ENCODE measurements around the gene VIPR2.

VIPR2 gene

DNA sequence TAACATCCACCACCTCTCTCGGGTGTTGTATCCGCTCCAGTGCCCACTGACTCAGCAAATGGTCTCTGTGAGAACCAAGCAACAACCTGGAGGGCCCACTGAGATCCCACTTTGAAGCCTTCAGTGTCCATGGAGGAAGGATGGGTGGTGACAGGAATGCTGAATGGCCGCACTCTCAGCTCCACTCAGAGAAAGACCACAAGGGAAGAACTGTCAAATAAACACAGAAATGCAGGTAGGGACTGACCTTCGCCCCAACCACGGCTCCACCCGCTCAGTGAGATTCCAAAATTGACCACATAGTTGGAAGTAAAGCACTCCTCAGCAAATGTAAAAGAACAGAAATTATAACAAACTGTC is 65.8 kb downstream of the VIPR2 start:
- H3K4me1 ChIP-seq: no peaks in the 10 kb centered on the region
- no peak overlapping the region for H3K4me3 ChIP-seq (ENCODE audit: low read depth, low read length)
- H3K9me3 ChIP-seq: no peaks in the 10 kb centered on the region
- H3K27me3 ChIP-seq: no peaks in the 10 kb centered on the region
- H3K36me3 ChIP-seq: no peaks in the 10 kb centered on the region
- DNase-seq: no peak
- TF ChIP-seq, protein P1, sequence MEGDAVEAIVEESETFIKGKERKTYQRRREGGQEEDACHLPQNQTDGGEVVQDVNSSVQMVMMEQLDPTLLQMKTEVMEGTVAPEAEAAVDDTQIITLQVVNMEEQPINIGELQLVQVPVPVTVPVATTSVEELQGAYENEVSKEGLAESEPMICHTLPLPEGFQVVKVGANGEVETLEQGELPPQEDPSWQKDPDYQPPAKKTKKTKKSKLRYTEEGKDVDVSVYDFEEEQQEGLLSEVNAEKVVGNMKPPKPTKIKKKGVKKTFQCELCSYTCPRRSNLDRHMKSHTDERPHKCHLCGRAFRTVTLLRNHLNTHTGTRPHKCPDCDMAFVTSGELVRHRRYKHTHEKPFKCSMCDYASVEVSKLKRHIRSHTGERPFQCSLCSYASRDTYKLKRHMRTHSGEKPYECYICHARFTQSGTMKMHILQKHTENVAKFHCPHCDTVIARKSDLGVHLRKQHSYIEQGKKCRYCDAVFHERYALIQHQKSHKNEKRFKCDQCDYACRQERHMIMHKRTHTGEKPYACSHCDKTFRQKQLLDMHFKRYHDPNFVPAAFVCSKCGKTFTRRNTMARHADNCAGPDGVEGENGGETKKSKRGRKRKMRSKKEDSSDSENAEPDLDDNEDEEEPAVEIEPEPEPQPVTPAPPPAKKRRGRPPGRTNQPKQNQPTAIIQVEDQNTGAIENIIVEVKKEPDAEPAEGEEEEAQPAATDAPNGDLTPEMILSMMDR (IDR thresholded peaks at IDR 0.05; ENCODE audit: low read depth, low read length): no peak

DNA sequence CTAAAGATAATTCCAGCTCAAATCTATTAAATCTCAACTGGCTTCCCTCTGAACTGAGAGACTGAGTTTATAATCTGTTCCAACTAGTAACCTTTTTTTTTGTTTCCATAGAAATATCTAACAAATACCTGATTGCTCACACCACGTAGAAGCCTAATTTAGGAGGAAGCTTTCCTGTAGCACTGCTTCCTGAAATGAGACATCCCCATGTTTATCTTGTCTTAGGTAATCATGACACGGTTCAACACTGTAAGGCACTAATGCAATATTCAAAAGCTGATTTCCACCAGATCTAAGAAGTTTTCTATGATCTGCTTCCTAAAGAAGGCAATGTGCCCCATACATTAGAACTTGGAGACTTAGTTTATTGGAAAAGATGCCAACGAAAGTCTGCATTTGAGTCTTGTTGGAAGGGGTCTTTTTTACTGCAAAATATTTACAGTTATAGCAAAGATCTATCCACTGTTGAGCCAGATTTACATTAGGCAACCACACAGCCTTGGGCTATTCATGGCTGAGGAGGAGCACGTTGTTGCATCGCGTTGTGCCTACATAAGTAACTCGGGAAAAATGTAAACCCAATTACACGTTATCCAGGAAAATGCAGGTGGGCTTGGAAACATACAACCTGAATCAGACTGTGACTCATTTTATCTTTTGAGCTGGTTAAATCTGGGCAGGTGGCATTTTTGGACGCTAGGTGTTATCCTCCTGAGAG is 66.3 kb downstream of the VIPR2 start:
- TF ChIP-seq, protein P1 (IDR thresholded peaks at IDR 0.05; ENCODE audit: low read depth, low read length): no peak
- H3K4me3 ChIP-seq (ENCODE audit: low read depth, low read length): no peak overlapping the region
- no peaks in the 10 kb centered on the region for H3K9me3 ChIP-seq
- no peaks in the 10 kb centered on the region for H3K4me1 ChIP-seq
- no peaks in the 10 kb centered on the region for H3K27me3 ChIP-seq
- H3K36me3 ChIP-seq: no peaks in the 10 kb centered on the region
- DNase-seq: no peak

DNA sequence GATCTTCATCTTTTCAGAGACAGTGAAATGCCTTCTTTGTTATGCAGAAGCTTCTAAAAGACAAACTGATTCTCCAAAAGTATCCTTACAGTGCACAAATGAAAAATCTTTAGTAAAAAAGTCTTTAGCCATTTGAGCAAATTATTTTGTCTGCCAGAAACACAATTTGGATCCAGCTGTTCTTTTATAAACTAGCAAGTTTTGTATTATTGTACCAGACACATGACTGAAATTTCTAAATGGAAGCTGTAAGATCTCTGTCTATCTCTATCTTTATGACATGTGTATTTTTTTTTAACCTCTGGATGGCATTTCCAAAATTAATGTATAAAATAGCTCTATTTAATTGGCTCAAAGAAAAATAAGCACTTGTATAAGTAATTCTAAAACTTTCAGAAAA is 68.3 kb downstream of the VIPR2 start:
- Histone ChIP-seq H3K9me3 (no peaks in the 10 kb centered on the region), H3K27me3 (no peaks in the 10 kb centered on the region), H3K4me1 (no peaks in the 10 kb centered on the region), H3K36me3 (no peaks in the 10 kb centered on the region), H3K4me3 (ENCODE audit: low read depth, low read length) (no peak overlapping the region)
- DNase-seq: no peak
- TF ChIP-seq, protein P1 (IDR thresholded peaks at IDR 0.05; ENCODE audit: low read depth, low read length): no peak

DNA sequence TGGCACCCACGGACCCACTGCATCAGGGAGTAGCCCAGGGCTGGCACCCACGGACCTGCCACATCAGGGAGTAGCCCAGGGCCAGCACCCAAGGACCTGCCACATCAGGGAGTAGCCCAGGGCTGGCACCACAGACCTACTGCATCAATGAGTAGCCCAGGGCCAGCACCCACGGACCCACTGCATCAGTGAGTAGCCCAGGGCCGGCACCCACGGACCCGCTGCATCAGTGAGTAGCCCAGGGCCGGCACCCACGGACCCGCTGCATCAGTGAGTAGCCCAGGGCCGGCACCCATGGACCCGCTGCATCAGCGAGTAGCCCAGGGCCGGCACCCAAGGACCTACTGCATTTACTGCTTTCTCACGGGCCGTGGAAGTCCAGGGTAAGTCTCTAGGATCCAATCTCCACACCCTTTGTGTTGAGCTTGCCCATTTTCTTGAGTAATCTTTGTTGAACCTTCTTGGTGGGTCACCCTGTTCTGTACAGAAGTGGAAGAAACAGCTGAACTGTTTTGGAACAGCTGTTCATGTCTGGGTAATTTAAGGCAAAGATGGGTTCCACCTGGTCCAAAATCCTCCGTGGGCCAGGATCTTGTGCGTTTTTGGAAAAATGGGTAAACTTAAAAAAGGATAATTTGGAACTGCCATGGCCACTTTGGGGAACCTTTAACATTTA is 69.0 kb downstream of the VIPR2 start:
- no peaks in the 10 kb centered on the region for H3K9me3 ChIP-seq
- no peak overlapping the region for H3K4me3 ChIP-seq (ENCODE audit: low read depth, low read length)
- TF ChIP-seq, protein P1 (IDR thresholded peaks at IDR 0.05; ENCODE audit: low read depth, low read length): no peak
- no peaks in the 10 kb centered on the region for H3K36me3 ChIP-seq
- no peak for DNase-seq
- H3K27me3 ChIP-seq: no peaks in the 10 kb centered on the region
- no peaks in the 10 kb centered on the region for H3K4me1 ChIP-seq

DNA sequence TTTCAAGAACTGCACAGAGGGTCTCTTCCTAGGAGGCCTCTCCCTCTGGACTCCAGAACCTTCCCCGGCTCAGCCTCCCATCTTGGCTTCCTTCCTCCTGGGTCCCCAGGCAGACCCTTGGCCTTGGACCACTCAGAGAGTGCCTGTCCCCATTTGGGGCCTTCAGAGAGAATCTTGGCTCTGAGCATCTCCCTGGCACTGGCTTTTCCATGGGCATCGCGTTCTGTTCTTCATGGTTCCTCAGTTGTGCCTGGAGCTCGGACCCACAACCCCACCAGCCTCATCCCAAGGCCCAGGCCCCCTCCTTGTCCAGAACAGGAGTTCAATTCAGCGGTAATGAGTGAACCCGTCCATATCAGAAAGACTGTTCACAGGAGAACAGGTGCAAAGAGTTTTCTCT is 73.4 kb downstream of the VIPR2 start:
- TF ChIP-seq, protein P1 (IDR thresholded peaks at IDR 0.05; ENCODE audit: low read depth, low read length): no peak
- DNase-seq: no peak
- Histone ChIP-seq H3K9me3 (no peaks in the 10 kb centered on the region), H3K4me1 (no peaks in the 10 kb centered on the region), H3K4me3 (ENCODE audit: low read depth, low read length) (no peak overlapping the region), H3K27me3 (no peaks in the 10 kb centered on the region), H3K36me3 (no peaks in the 10 kb centered on the region)

DNA sequence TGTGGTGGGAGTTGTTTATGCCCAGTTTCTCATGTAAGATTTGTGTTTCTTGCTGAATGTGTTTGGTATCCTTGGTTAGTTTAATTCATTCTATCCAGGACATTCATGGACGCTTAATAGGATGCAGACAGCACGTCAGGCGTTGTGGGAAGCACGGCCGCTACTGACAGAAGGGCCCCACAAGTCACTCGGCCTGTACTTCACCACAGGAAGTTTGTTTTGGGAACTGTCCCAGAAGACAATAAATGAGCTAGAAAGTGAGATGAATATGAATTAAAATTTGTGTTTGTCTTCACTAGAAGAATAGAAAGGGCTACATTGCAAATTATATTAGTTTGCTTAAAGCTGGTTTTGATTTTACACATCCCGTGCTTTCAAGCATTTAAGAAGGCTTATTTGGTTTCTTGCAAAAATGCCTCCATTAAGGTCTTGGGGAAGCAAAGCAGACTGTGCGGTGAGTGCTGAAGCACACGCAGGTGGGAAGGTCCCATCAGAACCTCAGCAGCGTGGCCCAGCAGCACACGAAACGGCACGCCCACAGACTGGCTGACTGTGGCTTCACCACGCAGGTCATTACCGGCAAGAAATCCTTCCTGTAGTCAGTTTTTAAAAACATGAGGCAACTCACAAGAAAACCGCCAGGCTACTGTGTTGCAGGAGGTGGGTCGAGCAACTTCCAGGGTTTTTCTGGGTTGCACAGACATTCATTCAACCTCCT is 74.1 kb downstream of the VIPR2 start:
- Histone ChIP-seq H3K27me3 (no peaks in the 10 kb centered on the region), H3K4me1 (no peaks in the 10 kb centered on the region), H3K9me3 (no peaks in the 10 kb centered on the region), H3K4me3 (ENCODE audit: low read depth, low read length) (no peak overlapping the region), H3K36me3 (no peaks in the 10 kb centered on the region)
- TF ChIP-seq, protein P1 (IDR thresholded peaks at IDR 0.05; ENCODE audit: low read depth, low read length): no peak
- DNase-seq: no peak

Measured in BE2C (cell line).